Measurements from ENCODE around the gene UBE2V1. TPM values are rescaled to one million over a fixed set of nuclear protein-coding genes. Genes with fewer than 3 reads are reported as not detected.
"Not testable (repeated sequence)": the region's sequence is repeated elsewhere in the genome, so short reads cannot be mapped to it uniquely, and the experiment has no call there.

The UBE2V1 gene
- total RNA-seq, 1 experiment from 2014 or later = 119 TPM

DNA sequence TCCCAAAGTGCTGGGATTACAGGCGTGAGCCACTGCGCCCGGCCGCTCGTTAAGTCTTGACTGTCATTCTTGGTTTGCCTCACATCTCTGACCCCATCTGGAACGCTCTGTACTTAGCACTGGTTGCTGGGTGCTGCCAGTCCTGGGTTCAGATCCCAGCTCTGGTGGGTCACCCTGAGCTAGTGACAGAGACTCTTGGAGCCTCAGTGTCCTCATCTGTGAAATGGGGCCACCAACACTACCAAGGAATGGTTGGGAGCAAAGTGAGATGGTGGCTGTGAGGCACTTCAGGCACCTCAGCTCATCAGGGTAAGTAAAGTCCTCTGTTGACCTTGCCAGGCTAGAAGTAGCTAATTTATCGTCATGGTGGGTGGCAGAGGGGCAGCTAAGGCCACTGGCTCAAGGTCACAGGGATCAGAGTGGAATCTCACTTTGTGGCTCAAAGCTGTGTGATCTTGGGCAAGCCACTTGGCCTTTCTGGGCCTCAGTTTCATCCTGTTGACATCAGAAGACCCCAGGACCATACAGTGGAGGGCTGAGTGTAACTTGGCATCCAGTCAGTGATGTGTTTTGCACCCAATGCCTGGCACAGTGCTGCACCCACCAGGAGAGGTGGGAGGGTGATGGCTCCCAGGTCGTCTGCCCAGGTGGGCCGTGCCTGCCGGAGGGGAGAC, 46.7 kb downstream of the UBE2V1 start:
- ATAC-seq (no peak), DNase-seq (no peak)
- no TSS peak for BruUV-seq (replicated peaks)
- Histone ChIP-seq H2AFZ (ENCODE audit: low read length) (no peak overlapping the region), H3K9ac (ENCODE audit: low read length) (no peak overlapping the region), H3K4me2 (ENCODE audit: low read length) (no peak overlapping the region), H3K79me2 (ENCODE audit: low read length) (no peaks in the 10 kb centered on the region), H3K9me3 (ENCODE audit: low read length) (no peaks in the 10 kb centered on the region), H3F3A (ENCODE audit: low read length, unreplicated experiment) (no peaks in the 10 kb centered on the region), H3K4me3 (ENCODE audit: low read length) (no peak overlapping the region), H3K27ac (ENCODE audit: low read length) (no peak overlapping the region), H3K9me2 (replicated peaks; ENCODE audit: low read length) (no peaks in the 10 kb centered on the region), H3K4me1 (ENCODE audit: insufficient read depth, low read length) (0 out of 2 replicates have a peak, but pooled peaks cover 4% of the 10 kb centered on the region), H3K27me3 (ENCODE audit: low read length) (no peaks in the 10 kb centered on the region), H4K20me1 (ENCODE audit: low read length) (no peaks in the 10 kb centered on the region), H3K36me3 (ENCODE audit: low read depth, low read length) (no peaks in the 10 kb centered on the region)
- POLR2A ChIA-PET (ENCODE audit: unreplicated experiment) = interaction anchor here (0.6 kb wide), 1 partner anchor 151 kb away, joined by 4 read pairs; the partner anchor contains the start of gene SPATA2
- TF ChIP-seq, protein P1, sequence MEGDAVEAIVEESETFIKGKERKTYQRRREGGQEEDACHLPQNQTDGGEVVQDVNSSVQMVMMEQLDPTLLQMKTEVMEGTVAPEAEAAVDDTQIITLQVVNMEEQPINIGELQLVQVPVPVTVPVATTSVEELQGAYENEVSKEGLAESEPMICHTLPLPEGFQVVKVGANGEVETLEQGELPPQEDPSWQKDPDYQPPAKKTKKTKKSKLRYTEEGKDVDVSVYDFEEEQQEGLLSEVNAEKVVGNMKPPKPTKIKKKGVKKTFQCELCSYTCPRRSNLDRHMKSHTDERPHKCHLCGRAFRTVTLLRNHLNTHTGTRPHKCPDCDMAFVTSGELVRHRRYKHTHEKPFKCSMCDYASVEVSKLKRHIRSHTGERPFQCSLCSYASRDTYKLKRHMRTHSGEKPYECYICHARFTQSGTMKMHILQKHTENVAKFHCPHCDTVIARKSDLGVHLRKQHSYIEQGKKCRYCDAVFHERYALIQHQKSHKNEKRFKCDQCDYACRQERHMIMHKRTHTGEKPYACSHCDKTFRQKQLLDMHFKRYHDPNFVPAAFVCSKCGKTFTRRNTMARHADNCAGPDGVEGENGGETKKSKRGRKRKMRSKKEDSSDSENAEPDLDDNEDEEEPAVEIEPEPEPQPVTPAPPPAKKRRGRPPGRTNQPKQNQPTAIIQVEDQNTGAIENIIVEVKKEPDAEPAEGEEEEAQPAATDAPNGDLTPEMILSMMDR (conservative IDR thresholded peaks at IDR 0.05; ENCODE audit: low read depth, low read length) = no peak
- TF ChIP-seq EZH2 (IDR thresholded peaks at IDR 0.05; ENCODE audit: low read length, unreplicated experiment) (no peak), EZH2phosphoT487 (IDR thresholded peaks at IDR 0.05; ENCODE audit: borderline replicate concordance, low read length) (no peak)
- intact Hi-C loops (cut with micrococcal nuclease) = no loop called here
- CTCF ChIA-PET = no interaction called here

GRCh38 chr20:50065325-50065615, 47.7 kb downstream of the UBE2V1 start:
- Histone ChIP-seq H2AFZ (ENCODE audit: low read length) (no peak overlapping the region), H3K36me3 (ENCODE audit: low read depth, low read length) (no peaks in the 10 kb centered on the region), H3K27me3 (ENCODE audit: low read length) (no peaks in the 10 kb centered on the region), H3K4me2 (ENCODE audit: low read length) (no peak overlapping the region), H3K9me2 (replicated peaks; ENCODE audit: low read length) (no peaks in the 10 kb centered on the region), H3K9me3 (ENCODE audit: low read length) (no peaks in the 10 kb centered on the region), H3F3A (ENCODE audit: low read length, unreplicated experiment) (no peaks in the 10 kb centered on the region), H3K9ac (ENCODE audit: low read length) (no peak overlapping the region), H3K4me1 (ENCODE audit: insufficient read depth, low read length) (no peaks in the 10 kb centered on the region), H4K20me1 (ENCODE audit: low read length) (no peaks in the 10 kb centered on the region), H3K27ac (ENCODE audit: low read length) (no peak overlapping the region), H3K79me2 (ENCODE audit: low read length) (no peaks in the 10 kb centered on the region), H3K4me3 (ENCODE audit: low read length) (no peak overlapping the region)
- intact Hi-C loops (cut with micrococcal nuclease) = no loop called here
- ATAC-seq (no peak), DNase-seq (no peak)
- ChIA-PET POLR2A (ENCODE audit: unreplicated experiment) (interaction anchor here (0.6 kb wide), 1 partner anchor 302 kb away, joined by 4 read pairs; no protein-coding TSS in a partner anchor), CTCF (interaction anchor here (0.6 kb wide), 1 partner anchor 53 kb away, joined by 4 read pairs; no protein-coding TSS in a partner anchor)
- no TSS peak for BruUV-seq (replicated peaks)
- TF ChIP-seq, protein P1 (conservative IDR thresholded peaks at IDR 0.05; ENCODE audit: low read depth, low read length) = no peak
- TF ChIP-seq EZH2 (IDR thresholded peaks at IDR 0.05; ENCODE audit: low read length, unreplicated experiment) = no peak
- no peak for TF ChIP-seq EZH2phosphoT487 (IDR thresholded peaks at IDR 0.05; ENCODE audit: borderline replicate concordance, low read length)

DNA sequence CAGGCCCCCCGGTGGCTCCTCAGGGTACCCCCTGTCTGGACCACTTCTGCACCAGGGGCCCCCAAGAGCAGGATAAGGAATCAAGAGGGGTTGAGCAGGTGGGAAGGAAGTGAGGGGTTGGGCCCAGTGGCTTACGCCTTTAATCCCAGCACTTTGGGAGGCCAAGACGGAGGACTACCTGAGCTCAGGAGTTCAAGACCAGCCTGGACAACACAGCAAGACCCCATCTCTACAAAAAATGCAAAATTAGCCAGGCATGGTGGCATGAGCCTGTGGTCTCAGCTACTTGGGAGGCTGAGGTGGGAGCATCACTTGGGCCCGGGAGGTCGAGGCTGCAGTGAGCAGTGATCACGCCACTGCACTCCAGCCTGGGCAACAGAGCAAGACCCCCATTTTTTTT, 49.2 kb downstream of the UBE2V1 start:
- H3K27ac ChIP-seq (ENCODE audit: low read length); CTCF ChIA-PET; H3K9ac ChIP-seq (ENCODE audit: low read length); H3K36me3 ChIP-seq (ENCODE audit: low read depth, low read length); H3K79me2 ChIP-seq (ENCODE audit: low read length); H2AFZ ChIP-seq (ENCODE audit: low read length); ATAC-seq; DNase-seq; BruUV-seq (replicated peaks); H3K4me2 ChIP-seq (ENCODE audit: low read length); H3K9me2 ChIP-seq (replicated peaks; ENCODE audit: low read length); H3F3A ChIP-seq (ENCODE audit: low read length, unreplicated experiment); H3K4me1 ChIP-seq (ENCODE audit: insufficient read depth, low read length); POLR2A ChIA-PET (ENCODE audit: unreplicated experiment); intact Hi-C loops (cut with micrococcal nuclease); H4K20me1 ChIP-seq (ENCODE audit: low read length); H3K4me3 ChIP-seq (ENCODE audit: low read length); H3K27me3 ChIP-seq (ENCODE audit: low read length); H3K9me3 ChIP-seq (ENCODE audit: low read length): not testable (repeated sequence)
